IPS-NIHi11 (cell line): ENCODE results near the gene TBC1D22B.
A peak's percentile ranks its signal among the peaks of the same experiment; 100 is the strongest.

ENCODE experiments used
- DNase-seq: peaks from one replicate; pipeline ENCODE4 v3.0.0; 2012; ENCODE audit warnings: mixed read lengths, low spot score

The TBC1D22B gene

GRCh38 chr6:37239950-37240713, 17.4 kb upstream of the TBC1D22B start:
- DNase-seq, result peak; percentile 14

- no peak for DNase-seq
Measured at GRCh38 chr6:37241131-37241530, 16.4 kb upstream of the TBC1D22B start.

DNA sequence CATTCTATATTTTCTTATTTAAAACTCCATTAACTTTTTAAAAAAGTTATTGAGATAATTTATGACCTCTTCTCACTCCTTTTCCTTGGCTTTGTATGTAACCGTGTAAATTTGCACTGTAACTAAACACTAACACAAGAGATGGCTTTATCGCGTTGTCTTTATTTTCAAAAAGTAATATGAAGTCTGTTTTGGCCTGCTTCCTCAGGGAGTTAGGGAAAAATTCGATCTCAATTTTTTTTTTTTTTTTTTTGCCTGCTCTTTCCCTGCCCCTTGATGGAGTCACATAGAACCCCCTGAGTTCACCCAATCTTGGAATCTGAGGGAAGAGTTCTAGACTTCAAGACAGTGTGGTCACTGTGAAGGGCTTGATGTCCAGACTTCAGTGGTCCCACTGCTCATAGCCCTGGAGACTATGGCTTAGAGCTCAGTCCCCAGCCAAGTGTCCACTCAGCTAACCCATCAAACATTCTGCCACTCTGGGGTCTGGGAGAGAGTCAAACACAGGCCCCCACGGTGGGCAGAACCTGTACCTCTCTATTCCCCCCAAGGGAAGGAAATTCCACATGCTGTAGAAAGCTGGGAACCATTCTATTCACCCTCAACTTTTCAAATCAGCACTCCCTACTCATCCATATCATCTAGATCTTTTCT, 15.7 kb upstream of the TBC1D22B start:
- DNase-seq, result no peak

DNA sequence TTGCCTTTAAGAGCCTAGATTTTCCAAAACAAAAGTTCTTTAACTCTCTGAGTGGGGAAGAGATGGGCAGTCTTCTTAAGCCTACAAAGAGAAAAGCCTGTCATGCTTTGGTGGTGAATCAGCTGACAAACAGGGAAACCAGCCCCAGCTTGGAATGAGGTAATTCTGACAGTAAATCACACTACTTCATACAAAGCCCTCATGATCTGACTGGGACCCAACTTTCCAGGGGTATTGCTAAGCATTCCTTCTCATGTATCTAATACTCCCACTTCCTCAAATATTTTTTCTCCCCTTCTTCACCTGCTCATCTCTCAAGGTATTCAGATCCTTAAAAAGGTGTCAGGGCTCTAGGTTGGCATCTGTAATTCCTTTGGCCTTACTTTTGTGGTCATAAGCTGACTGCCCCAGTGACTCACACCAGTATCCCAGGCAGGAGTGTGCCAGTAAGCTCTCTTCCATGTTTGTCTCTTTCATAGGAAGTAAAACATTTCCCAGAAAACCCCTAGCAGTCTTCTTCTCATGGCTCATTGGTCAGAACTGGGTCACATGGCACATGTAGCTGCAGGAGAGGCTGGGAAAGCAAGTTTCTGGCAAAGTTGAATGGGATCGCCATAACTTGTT, 15.0 kb upstream of the TBC1D22B start:
- peak; percentile 12 for DNase-seq

DNA sequence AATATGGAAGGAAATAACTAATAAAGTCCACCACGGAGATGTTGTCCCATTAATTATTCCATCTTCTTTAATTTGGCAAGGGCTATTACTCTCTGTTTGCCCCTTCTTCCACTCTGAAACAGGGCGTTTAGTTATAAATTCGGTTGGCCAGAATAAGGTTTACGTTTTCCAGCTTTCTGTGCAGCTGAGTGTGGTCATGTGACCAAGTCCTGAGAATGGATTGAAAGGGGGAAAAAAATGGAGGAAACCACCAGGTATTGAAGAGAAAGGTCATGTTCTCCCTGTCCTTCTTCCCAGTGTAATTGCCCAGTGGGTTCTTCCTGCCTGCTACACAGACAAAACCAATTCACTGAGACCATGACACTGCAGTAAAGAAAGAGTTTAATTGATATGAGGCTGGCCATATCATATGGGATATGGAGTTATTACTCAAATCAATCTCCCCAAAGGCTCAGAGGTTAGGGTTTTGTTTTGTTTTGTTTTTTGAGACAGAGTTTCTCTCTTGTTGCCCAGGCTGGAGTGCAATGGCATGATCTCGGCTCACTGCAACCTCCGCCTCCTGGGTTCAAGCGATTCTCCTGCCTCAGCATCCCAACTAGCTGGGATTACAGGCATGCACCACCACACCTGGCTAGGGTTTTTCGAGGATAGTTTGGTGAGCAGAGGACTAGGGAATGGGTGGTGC, 14.3 kb upstream of the TBC1D22B start:
- DNase-seq, result no peak

GRCh38 chr6:37243816-37244370, 13.7 kb upstream of the TBC1D22B start:
- no peak for DNase-seq

DNA sequence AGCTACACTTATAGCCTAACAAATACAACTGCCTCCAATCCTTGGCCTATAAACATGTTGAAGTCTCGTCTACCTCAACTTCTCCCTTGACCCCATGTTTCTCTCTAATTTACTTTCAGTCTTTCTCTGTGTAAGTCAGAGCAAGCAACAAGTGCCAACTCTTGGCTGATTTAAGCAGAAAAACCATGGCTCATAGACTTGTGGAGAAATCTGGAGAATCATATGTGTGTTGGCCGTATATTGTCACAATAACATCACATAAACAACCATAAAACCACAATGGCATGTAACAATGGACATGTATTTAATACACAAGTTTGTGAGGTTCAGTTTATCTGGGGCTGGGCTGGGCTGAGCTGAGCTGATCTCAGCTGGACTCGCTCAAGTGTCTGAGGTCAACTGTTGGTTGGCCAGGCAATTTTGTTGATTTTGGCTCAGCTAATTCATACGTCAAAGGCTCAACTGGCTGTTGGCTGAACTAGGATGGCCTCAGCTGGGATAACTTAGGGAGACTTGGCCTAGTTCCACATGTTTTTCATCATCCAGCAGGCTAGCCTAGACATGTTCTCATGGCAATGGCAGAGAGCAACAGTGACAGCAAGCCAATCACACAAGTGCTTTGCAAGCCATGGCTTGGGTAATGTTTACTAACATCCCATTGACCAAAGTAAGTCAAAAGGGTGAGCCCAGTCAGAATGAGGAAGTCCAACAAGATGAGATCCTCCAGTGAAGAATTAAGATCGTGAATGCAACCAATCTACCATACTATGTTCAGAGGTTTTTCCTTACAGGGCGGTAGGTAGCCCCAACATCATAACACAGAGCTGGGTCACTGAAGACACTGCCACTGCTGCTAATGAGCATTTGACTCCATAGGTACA, 12.9 kb upstream of the TBC1D22B start:
- peak; percentile 15 for DNase-seq

DNA sequence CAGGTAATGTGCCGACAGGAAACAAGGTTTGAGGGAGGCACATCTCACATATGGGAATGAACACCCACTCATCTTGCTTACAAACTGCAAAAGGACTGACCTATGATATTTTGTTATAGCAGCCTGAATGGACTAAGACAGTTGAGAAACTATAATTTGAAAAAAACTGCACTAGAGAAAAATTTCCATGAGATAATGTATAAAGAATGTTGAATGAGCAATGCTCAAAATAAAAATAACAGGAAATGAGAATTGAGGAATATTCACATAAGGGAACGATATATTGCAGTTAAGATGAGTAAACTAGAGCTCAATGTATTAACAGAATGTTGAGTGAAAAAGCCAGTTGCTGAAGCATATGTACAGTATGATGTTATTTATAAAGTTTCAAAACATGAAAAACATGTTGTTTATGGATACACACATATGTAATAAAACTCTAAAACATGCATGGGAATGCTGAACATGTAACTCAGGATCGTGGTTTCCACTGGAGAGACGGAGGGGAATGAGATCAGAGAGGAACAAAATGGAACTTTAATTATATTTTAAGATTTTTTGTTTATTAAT, 6.3 kb upstream of the TBC1D22B start:
- DNase-seq, result no peak

DNA sequence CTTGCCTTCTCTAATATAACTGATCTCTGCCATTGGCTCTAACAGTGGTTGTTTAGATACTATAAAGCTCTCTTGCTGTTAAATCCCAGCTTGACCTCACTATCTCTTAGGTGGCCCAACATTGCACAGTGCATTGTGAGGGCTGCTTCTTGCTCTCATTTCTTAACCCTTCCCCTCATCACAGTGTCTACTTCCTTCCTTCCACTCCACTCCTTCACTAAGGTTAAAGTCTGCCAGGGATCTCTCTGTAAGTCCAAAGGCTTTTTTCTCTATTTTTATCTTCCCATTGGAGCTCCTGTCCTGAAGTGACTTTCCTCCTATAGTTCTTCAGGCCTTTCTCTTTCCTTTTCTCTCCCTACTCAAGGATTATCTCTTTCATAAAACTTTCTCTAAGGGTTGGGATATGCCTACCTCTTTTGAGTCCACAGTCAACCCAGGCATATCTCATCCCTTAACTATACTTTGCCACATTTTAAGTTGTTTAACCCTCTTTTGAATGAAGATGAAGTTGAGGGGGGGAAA, 4.0 kb upstream of the TBC1D22B start:
- DNase-seq, result no peak

DNA sequence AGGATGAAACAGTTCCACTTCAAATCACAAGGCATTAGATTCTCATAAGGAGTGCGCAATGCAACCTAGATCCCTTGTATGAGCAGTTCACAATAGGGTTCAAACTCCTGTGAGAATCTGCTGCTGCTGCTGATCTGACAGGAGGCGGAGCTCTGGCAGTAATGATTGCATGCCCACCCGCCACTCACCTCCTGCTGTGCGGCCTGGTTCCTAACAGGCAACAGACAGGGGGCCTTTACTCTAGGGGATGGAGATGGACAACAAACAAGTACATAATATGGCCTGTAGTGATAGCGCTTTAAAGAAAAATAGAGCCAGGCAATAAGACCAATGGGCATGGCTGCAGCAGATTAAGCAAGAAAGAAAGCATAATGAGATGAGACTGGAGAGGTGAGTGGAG, 2.7 kb upstream of the TBC1D22B start:
- DNase-seq, result no peak

GRCh38 chr6:37256692-37257319, 766 bp upstream of the TBC1D22B start:
- DNase-seq, result no peak

DNA sequence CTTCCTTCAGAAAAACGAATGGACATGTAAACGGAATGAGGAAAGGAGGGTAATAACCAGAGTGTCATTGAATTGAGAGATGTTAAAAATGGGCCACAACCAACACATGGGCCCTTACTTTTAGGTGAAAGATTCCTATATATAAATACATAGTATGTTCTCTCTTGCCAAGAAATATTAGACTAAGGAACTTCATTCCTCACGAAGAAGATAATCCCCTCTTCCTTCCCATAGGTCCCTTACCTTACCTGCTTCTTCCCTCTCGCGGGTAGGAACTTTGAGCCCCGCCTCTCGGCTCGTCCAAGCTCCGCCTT, 295 bp upstream of the TBC1D22B start:
- peak; percentile 13 for DNase-seq

- no peak for DNase-seq
Measured at GRCh38 chr6:37258405-37259105, 983 bp downstream of the TBC1D22B start.

DNA sequence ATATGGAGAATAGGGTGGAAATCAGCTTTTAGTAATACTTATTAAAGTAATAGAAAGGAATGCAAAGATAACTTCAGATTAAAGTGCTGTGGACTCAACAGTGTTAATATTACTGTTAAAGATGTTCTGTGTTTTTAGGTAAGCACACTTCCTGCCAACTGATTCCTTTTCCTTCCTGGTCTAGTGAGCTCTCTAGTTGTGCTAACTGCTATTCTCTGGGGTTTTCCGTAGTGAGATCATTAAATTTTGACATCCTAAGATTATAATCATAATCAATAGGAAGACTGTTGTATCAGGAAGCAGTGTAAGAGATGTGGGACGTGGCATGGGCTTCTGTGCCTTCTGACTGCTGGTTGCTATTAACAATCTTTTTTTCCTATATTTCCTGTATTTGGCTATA, 1.6 kb downstream of the TBC1D22B start:
- DNase-seq, result no peak

DNA sequence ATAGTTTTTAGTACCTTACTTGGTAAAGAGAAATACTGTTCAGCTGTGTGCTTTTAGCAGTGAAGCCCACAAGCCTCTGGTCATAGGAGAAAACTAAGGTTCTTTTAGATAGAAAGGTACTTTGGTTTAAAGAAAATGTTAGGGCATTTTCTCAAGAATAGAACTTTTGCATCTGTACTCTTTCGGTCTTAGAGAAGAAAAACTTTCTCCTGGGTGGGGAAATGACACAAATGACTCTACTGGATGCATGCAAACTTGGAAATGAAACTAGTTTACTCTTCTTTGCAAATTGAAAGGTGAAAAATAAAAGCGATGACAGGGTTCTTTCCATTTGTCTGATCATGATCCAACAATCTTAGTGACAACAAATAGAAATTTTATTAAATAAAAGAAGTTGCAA, 2.5 kb downstream of the TBC1D22B start:
- no peak for DNase-seq

GRCh38 chr6:37260444-37260843, 2.9 kb downstream of the TBC1D22B start:
- DNase-seq, result no peak

- no peak for DNase-seq
Measured at GRCh38 chr6:37261198-37261597, 3.6 kb downstream of the TBC1D22B start.

DNA sequence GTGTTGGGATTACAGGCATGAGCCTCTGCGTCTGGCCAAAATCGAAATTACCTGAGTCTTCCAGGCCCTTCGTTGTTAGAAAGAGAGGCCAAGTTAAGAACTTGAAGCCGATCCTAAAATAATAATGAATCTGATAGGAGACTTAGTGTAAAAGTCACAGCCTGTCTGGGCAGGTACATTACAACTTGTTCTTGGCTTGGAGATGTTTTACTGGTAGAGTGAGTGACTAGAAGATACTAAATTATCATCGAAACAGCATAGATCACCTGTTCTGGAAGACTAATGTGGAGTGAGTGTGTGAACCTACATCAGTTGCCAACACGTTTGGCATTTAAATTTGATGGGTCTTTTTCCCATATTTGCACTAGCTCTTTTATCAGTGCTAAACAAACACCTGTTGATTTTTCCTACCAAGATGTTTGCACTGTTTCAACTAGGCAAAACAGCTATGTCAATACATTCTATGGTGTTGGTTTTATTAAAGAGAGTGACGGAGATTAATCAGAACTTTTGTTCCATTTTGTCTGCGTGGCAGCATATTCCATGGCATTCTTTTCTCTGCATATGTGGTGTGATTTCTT, 5.0 kb downstream of the TBC1D22B start:
- no peak for DNase-seq

- no peak for DNase-seq
Measured at GRCh38 chr6:37265001-37265400, 7.4 kb downstream of the TBC1D22B start.

- DNase-seq, result no peak
Measured at GRCh38 chr6:37265860-37266259, 8.3 kb downstream of the TBC1D22B start.
